Ascending aorta (tissue), 2 donors: Measurements from ENCODE around the gene TMEM130. TPM values are rescaled to one million over a fixed set of nuclear protein-coding genes. Genes with fewer than 3 reads are reported as not detected.

Experiments
- DNase-seq, 2 donors: peaks; one replicate each; pipeline ENCODE4 v3.0.0-alpha.2; 2019; ENCODE audit warnings: low spot score in 2 of 2
- H3K27ac ChIP-seq, 2 donors: fragments of 200-600 bp; sonication (generic); one replicate each; pipeline ENCODE4 v1.5.1; 2016 to 2017; ENCODE audit warnings: mild to moderate bottlenecking in 1 of 2
- H3K27me3 ChIP-seq: fragments of 200-600 bp; sonication (generic); one replicate; pipeline ENCODE4 v1.5.1; 2017
- H3K36me3 ChIP-seq, 2 donors: fragments of 200-600 bp; sonication (generic); one replicate each; pipeline ENCODE4 v1.5.1; 2016
- H3K4me1 ChIP-seq, 2 donors: fragments of 200-600 bp; sonication (generic); one replicate each; pipeline ENCODE4 v1.5.1; 2016 to 2017; ENCODE audit warnings: mild to moderate bottlenecking in 1 of 2
- H3K4me3 ChIP-seq, 2 donors: fragments of 200-600 bp; sonication (generic); one replicate each; pipeline ENCODE4 v1.5.1; 2016 to 2017; ENCODE audit warnings: mild to moderate bottlenecking in 1 of 2
- H3K9me3 ChIP-seq, 2 donors: fragments of 200-600 bp; sonication (generic); one replicate each; pipeline ENCODE4 v1.5.1; 2016
- intact Hi-C: fragments of 100-400 bp; cut with DNase I; formaldehyde crosslinking; loops from one replicate; pipeline ENCODE4 v1.15.1; 2023
- total RNA-seq: library from RNA; depleted of rRNA; stranded (reverse); fragments of >200 nt; gene quantifications from one replicate; pipeline ENCODE4 v1.1.0, GENCODE V29; 2016
- TF ChIP-seq, protein P1 (sequence below), 3 experiments: fragments of 200-600 bp in 2 of 3; fragments of 450-650 bp in 1 of 3; sonication (generic) in 2 of 3; IDR thresholded peaks; one replicate each; pipeline ENCODE4 v1.5.1; 2016 to 2019; ENCODE audit warnings: antibody characterized with exemption in 3 of 3, mild to moderate bottlenecking in 1 of 3, moderate library complexity in 1 of 3

TMEM130 gene, protein sequence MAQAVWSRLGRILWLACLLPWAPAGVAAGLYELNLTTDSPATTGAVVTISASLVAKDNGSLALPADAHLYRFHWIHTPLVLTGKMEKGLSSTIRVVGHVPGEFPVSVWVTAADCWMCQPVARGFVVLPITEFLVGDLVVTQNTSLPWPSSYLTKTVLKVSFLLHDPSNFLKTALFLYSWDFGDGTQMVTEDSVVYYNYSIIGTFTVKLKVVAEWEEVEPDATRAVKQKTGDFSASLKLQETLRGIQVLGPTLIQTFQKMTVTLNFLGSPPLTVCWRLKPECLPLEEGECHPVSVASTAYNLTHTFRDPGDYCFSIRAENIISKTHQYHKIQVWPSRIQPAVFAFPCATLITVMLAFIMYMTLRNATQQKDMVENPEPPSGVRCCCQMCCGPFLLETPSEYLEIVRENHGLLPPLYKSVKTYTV
- total RNA-seq: 33.6 TPM

DNA sequence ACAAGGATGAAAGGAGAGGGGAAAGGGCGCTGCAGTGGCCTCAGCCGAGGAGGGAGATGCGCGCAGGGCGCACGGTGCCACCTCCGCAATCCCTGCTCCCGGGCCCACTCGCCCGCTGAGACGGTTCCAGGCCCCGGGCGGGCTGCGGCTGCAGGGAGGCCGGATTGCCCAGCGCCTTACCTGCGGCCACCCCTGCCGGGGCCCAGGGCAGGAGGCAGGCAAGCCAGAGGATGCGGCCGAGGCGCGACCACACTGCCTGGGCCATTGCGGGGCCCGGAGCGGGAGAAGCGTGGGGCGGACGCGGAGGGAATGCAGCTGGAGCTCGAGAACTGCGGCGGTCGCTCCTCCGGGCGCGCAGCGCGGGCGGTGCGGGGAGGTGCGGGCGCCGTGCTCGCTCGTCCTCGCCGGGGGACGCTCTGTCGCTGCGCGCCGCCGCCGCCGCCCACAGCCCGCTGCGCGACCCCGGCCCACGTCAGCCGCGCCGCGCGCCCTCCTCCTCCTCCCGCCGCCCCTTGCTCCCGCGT lies at the start of gene TMEM130:
TSS of gene TMEM130 (minus strand) at position 418 of the 524 bp plus-strand sequence. CDS start at position 265, 153 bp downstream.
- Histone ChIP-seq H3K27me3 (no peaks in the 10 kb centered on the region), H3K27ac (peak within 1 kb of the TSS; percentile 60 to 69), H3K36me3 (no peaks in the 10 kb centered on the region), H3K4me1 (peaks cover 4 to 25% of the 10 kb centered on the region in 2 donors), H3K9me3 (no peaks in the 10 kb centered on the region), H3K4me3 (peak within 1 kb of the TSS; percentile 65 to 83)
- intact Hi-C loops: loop anchor here (2.0 kb wide), 1 partner anchor 29 kb away; no protein-coding TSS in a partner anchor
- TF ChIP-seq, protein P1, sequence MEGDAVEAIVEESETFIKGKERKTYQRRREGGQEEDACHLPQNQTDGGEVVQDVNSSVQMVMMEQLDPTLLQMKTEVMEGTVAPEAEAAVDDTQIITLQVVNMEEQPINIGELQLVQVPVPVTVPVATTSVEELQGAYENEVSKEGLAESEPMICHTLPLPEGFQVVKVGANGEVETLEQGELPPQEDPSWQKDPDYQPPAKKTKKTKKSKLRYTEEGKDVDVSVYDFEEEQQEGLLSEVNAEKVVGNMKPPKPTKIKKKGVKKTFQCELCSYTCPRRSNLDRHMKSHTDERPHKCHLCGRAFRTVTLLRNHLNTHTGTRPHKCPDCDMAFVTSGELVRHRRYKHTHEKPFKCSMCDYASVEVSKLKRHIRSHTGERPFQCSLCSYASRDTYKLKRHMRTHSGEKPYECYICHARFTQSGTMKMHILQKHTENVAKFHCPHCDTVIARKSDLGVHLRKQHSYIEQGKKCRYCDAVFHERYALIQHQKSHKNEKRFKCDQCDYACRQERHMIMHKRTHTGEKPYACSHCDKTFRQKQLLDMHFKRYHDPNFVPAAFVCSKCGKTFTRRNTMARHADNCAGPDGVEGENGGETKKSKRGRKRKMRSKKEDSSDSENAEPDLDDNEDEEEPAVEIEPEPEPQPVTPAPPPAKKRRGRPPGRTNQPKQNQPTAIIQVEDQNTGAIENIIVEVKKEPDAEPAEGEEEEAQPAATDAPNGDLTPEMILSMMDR (IDR thresholded peaks at IDR 0.05): no peak
- DNase-seq: no peak

DNA sequence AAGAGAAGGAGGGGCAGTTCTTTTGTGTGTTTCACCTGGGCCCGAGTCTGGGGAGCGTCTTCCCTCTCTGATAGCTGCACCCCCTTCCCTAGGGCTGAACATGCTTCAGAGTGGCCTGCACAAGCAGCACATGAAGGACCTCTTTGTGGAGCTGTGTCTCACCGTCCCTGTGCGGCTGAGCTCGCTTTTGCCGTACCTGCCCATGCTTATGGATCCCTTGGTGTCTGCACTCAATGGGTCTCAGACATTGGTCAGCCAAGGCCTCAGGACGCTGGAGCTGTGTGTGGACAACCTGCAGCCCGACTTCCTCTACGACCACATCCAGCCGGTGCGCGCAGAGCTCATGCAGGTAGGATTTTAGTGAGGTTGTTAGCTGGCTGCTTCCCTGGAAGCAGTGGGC lies 47.5 kb upstream of the TMEM130 start:
- DNase-seq: no peak
- Histone ChIP-seq H3K4me3 (no peak overlapping the region), H3K4me1 (no peaks in the 10 kb centered on the region), H3K9me3 (no peaks in the 10 kb centered on the region), H3K27ac (no peak overlapping the region), H3K36me3 (peaks cover 68 to 88% of the 10 kb centered on the region in 2 donors), H3K27me3 (no peaks in the 10 kb centered on the region)
- TF ChIP-seq, protein P1 (IDR thresholded peaks at IDR 0.05): no peak
- intact Hi-C loops: no loop called here

GRCh38 chr7:98913612-98914011 lies 43.8 kb upstream of the TMEM130 start:
- Histone ChIP-seq H3K36me3 (peaks cover 74 to 90% of the 10 kb centered on the region in 2 donors), H3K9me3 (no peaks in the 10 kb centered on the region), H3K4me3 (no peak overlapping the region), H3K4me1 (no peaks in the 10 kb centered on the region), H3K27me3 (no peaks in the 10 kb centered on the region), H3K27ac (no peak overlapping the region)
- intact Hi-C loops: no loop called here
- DNase-seq: no peak
- TF ChIP-seq, protein P1 (IDR thresholded peaks at IDR 0.05): no peak

DNA sequence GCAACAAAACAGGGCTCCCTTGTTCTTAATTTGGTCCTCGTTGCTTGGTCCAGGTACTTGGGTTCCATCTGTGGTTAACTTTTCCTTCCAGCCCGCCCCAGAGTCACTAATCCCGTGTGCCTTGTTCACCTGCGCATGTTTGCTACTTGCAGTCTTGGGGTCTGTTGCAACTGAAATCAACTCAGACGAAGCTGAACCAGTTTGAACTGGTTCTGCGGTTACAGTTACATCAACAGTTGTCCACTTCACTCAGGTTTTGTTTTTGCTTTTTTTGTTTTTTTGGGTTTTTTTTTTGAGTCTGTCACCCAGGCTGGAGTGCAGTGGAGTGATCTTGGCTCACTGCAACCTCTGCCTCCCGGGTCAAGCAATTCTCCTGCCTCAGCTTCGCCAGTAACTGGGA lies 43.2 kb upstream of the TMEM130 start:
- Histone ChIP-seq H3K27ac (no peak overlapping the region), H3K4me3 (no peak overlapping the region), H3K27me3 (no peaks in the 10 kb centered on the region), H3K9me3 (no peaks in the 10 kb centered on the region), H3K4me1 (no peaks in the 10 kb centered on the region), H3K36me3 (peaks cover 76 to 91% of the 10 kb centered on the region in 2 donors)
- TF ChIP-seq, protein P1 (IDR thresholded peaks at IDR 0.05): no peak
- no peak for DNase-seq
- intact Hi-C loops: no loop called here

DNA sequence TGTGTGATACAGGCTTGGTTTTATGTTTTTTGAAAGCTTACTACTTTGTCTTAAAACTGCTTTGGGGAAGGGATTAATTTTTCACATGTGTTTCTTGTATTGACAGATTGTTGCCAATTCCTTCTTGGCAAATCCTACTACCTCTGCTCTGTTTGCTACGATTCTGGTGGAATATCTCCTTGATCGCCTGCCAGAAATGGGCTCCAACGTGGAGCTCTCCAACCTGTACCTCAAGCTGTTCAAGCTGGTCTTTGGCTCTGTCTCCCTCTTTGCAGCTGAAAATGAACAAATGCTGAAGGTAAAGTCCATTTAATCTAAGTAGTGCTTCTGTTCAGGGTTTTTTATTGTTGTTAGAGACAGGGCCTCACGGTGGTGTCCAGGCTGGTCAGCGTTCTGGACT lies 42.1 kb upstream of the TMEM130 start:
- Histone ChIP-seq H3K36me3 (peaks cover 67 to 91% of the 10 kb centered on the region in 2 donors), H3K9me3 (no peaks in the 10 kb centered on the region), H3K27me3 (no peaks in the 10 kb centered on the region), H3K27ac (no peak overlapping the region), H3K4me1 (no peaks in the 10 kb centered on the region), H3K4me3 (no peak overlapping the region)
- no peak for DNase-seq
- TF ChIP-seq, protein P1 (IDR thresholded peaks at IDR 0.05): no peak
- intact Hi-C loops: no loop called here
